HG03460 (cell line): ENCODE data around the gene HOXA10.

Experiments
- ATAC-seq: cut with Tn5 transposase; IDR thresholded peaks from one replicate; pipeline ENCODE4 v1.9.1; 2021; ENCODE audit not compliant: unreplicated experiment

Gene HOXA10

GRCh38 chr7:27180431-27181420, 6.6 kb upstream of the HOXA10 start:
- ATAC-seq: no peak

DNA sequence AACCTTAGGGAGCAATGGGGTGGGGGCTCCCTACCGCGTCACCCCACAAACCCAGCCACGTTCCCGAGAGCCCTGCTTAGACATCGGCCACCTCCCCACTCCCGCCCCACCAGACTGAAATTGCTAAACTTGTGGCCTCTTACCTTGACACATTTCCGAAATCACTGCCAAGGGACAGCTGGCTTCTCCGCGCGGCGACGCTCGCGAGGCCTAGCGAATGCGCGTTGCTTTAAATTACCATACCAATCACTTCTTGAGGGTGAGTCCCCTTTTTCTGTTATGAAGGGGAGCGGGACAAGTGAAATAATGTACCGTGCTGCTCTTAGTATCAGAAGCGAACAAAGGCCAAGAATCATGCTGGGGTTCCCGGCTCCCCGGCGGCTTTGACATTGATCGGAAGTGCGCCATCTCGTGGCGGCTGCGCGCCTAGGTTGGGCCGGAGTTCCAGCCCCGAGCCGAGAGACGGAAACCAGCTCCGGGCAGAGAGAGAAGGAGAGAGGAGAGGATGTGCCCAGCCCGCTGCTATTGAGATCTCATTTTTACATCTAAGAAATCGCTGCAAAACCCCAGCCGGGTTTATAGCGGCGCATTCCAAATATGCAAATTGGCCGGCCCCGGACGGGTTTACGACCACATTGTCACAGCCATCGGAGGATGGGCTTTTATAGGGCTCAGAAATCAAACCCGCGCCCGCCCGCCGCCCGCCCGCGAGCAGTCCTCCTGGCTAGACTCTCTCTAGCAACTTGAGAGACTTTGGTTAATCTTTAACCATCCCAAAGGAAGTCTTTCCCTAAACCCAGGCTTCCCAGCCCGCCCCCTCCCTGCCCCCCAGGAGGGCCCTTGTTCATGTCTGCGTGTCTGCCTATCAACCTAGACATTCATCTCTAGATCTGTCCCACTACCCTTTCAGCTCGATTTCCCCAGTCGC, 5.6 kb upstream of the HOXA10 start:
- no peak for ATAC-seq

- ATAC-seq: no peak
Observed at GRCh38 chr7:27179030-27179429, 4.9 kb upstream of the HOXA10 start.

DNA sequence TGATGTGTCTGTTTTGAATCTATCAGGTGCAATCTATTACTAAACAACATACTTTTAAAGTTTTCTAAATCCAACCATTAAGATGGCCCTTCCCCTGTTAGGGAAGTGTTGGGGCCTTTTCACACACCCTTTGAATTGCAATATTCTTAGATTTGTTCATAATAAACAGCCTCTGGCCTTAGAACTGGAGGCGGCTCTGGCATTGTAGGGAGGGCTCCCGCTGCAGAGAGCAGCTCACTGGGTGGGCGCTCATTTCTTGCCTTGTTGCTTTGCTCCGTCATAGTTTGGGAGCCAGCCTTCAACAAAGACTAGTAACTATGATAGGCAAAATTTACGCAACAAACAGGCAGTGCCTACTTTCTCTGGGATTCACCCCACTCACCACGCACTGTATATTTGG, 4.2 kb upstream of the HOXA10 start:
- no peak for ATAC-seq

DNA sequence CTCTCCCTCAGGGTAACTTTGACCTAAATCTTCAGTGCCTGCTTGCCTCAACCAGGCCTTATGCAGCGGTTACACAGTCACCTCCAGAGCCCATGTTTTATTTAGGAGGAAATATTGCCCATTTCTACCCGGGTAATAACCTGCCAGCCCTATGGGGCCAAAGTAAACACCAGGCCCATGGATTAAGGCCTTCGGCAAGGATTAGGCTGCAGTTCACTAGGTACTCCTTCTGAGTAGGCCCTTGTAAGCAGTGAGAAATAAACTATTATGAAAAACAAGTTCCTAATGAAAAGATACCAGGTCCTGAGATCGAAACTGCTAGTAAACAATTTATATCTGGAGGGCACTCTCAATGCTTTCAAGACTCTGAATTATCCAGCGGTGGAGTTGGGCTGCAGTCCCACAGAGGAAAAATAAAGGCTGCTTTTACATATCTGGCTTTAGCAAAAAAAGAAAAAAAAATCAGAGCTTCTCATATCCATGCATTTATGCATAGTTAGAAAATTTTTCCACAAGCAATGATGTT, 3.7 kb upstream of the HOXA10 start:
- ATAC-seq: no peak

DNA sequence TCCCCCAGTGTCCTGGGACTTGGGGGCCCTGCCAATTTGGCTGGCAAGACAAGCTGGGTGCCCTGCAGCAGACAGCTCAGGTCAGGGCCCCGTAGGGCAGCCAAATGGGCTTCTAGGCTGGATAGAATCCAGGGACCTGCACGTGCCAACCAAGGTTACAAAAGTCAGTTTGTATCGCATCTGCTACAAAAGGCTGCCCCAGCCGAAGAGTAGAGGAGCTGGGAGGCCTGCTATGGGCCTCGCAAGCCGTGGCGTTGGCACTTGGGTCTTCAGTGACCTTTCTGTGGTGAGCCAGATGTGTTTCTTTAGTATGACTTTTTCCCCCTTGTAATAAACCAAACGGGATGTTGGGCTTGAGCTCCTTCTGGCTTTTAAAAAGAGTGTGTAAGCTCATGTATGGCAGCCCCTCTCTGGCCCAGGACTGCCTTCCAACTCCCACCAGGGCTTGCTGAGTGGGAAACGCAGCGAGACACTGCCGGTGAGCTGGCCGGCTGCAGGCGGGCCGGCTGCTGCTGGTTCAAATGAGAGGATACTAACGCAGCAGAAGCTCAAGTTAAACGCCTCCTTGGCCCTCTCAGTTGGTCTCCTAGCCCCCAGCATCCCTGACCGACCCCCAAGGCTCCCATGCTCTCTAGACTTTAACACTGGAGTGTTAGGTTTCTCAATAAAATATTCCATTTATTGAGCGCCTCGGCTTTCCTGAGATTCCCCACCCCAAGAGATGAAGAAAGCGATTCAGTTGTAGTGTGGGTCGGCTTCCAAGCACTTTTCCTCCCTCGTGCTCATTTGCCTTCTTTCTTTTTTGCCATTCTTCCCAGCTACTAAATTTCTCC, 3.1 kb upstream of the HOXA10 start:
- no peak for ATAC-seq

- no peak for ATAC-seq
Observed at GRCh38 chr7:27176524-27176845, 2.4 kb upstream of the HOXA10 start.

- no peak for ATAC-seq
Observed at GRCh38 chr7:27175626-27176523, 1.8 kb upstream of the HOXA10 start.

DNA sequence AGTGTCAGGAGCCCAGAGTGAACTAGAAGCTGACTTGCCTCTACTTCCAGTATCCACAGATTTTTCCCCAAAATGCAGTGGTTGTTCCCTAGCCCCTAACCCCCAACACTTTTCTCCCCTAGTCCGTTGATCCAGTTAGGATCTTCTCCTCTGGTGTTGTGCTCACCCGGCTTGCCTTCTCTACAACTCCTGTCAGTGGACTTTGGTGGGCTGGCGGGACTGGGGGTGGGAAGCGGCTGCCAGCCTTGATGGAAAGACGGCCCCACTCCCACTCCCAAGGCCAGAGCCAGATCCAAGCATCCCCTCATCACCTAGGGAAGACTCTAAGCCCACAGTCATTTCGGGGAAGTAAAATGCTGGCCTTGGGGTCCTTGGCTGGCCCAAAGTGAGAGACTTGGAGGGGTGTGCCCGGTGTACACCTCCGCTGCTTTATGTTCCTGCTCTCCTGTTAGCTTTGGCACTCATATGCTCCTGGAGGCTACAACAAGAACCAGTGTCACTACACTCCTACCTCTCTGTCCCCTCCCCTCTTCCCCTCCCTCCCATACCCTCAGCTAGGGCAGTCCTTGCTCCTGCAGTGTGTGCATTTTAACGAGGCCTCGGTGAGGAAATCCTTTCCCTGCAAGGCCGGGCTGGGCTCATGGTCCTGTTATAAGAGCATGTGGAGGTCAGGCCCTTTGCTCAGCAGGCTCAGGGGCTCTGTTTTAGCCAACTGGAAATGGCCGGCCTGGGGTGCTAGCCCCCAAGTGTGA, 930 bp upstream of the HOXA10 start:
- no peak for ATAC-seq

- no peak for ATAC-seq
Observed at GRCh38 chr7:27173511-27173955, 587 bp downstream of the HOXA10 start.

GRCh38 chr7:27172823-27173510, 1.2 kb downstream of the HOXA10 start:
- ATAC-seq: no peak

- no peak for ATAC-seq
Observed at GRCh38 chr7:27172315-27172774, 1.8 kb downstream of the HOXA10 start.

DNA sequence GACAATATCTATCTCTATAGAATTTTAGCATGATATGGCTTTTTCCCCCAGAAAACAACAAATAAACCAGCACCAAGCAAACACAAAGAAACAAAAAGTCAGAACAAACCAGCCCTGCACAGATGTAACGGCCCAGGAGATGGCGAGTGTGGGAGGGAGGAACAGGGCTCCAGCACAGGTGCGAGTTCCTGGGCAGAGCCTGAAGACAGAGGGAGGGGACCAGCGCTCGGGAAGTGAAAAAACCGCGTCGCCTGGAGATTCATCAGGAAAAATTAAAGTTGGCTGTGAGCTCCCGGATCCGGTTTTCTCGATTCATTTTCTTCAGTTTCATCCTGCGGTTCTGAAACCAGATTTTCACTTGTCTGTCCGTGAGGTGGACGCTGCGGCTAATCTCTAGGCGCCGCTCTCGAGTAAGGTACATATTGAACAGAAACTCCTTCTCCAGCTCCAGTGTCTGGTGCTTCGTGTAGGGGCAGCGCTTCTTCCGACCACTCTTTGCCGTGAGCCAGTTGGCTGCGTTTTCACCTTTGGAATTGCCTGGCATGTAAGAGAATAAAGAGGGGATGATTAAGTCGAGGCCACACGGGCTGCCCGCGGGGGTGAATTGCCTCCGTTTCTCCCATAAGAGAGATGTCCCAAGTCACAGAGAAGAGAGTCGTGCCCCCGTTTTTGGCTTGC, 2.3 kb downstream of the HOXA10 start:
- ATAC-seq: no peak

DNA sequence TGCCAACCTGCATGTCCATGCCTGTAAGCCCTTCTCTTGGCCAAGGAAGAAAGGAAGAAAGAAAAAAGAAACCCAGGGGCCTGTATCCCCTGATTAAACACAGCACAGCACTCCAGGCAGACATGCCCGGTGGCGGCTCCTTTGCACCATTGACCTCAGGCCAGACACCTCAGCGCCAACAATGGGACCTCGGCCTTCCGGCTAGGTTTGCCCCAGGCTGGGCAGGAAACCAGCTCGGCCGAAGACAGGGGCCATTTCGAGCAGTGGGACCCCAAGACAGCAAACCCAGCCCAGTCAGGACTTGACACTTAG, 2.8 kb downstream of the HOXA10 start:
- ATAC-seq: no peak

DNA sequence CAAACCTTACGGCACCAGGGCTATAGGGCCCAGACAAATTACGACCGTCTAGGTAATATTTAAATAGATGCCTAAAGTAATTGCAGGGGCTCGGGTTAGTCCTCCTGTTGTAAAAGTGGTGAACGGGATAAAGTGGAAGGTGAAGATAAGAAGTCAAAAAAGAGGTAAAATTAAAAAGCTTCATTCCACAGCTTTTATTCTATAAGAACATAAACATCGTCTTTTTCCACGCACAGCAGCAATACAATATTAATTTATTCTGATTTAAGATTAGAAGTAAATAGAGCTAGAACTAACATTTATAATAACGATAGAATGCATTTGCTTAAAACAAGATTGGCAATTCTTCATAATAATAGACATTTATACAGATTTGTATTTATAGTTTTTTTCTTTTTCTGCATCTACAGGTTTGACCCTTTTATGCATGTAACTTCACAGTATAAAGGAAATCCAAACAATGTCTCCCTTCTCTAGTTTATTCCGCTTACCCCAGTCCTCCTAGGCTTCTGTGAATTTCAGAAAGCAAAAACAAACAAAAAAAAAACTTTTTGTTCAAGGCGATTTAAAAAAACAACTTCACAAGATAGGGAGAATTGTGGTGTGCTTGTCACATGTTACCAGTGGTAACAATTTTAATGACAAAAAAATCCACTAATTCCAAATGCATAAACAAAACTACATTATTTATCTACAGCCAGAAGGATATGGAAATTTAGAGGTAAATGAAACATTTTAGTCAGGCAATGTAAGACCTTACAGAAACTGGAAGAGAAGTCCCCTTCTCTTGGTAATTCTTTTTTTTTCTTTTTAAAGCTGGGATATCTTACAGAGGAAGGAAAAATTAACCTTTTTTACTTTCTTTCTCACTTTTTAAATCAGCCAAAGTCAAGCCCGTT, 3.4 kb downstream of the HOXA10 start:
- no peak for ATAC-seq

DNA sequence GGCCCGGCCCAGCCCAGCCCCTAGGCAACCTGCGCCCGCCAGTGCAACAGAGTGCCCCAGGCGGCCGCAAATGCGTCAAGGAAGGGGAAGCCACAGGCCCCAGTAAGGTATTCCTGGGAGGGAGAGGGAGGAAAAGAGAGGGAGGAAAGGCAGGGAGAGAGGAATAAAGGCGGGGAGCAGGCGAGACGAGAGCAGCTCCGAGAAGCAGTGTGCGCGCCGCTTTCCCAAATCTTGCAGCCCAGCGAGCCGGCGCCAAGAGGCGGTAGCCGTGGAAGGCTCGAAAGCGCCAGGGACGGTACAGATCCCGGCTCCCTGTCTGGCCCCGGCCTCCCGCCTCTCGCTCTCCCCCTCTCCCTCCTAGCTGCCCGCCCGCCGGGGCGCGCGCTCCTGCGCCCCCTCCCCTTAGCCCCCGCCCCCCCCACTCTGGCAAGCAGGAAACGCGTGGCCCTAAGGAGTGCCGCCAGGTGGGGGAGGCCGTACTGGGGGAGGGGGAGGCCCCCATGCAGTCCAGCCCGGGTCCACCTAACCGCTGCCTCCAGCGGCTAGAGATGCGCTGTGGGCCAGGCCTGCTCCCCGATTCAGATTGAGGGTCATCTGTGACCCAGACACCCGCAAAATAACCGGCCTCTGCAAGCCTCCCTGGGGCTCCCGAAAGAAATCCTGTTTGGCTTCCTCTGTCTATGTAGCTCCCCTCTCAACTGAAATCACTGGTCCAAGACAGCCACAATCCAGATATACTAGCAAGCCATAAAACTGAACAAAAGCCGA, 4.3 kb downstream of the HOXA10 start:
- ATAC-seq: no peak
